IPS-18c (cell line): ENCODE results near the gene MTA1.

Source experiments
- H3K4me3 ChIP-seq: 2 replicates; pipeline ENCODE4 v1.7.0; 2013; ENCODE audit warnings: low read depth, mild to moderate bottlenecking, low read length, moderate library complexity; ENCODE audit not compliant: insufficient read depth
- H3K9me3 ChIP-seq: one replicate; pipeline ENCODE4 v1.6.1; 2013; ENCODE audit warnings: mild to moderate bottlenecking, low read length, moderate library complexity; ENCODE audit not compliant: control insufficient read depth, insufficient read depth

The MTA1 gene

DNA sequence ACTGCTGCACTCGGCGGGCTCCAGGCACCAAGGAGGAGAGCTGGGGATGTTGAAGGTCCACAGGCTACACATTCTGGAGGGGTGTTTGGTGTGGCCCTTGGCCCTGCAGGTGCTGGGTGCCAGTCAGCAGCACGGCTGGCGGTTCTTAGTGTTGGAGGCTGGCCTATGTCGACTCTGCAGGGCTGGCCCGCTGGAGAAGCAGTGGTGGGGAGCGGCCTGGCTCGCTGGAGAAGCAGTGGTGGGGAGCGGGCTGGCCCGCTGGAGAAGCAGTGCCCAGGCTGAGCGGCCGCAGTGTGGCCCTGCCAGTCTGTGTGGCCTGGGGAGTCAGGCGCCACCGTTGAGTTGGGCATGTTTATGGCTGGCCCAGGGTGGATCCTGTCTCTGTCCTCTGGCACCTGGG, 27.3 kb downstream of the MTA1 start:
- no peak overlapping the region for H3K4me3 ChIP-seq
- H3K9me3 ChIP-seq = no peaks in the 10 kb centered on the region

DNA sequence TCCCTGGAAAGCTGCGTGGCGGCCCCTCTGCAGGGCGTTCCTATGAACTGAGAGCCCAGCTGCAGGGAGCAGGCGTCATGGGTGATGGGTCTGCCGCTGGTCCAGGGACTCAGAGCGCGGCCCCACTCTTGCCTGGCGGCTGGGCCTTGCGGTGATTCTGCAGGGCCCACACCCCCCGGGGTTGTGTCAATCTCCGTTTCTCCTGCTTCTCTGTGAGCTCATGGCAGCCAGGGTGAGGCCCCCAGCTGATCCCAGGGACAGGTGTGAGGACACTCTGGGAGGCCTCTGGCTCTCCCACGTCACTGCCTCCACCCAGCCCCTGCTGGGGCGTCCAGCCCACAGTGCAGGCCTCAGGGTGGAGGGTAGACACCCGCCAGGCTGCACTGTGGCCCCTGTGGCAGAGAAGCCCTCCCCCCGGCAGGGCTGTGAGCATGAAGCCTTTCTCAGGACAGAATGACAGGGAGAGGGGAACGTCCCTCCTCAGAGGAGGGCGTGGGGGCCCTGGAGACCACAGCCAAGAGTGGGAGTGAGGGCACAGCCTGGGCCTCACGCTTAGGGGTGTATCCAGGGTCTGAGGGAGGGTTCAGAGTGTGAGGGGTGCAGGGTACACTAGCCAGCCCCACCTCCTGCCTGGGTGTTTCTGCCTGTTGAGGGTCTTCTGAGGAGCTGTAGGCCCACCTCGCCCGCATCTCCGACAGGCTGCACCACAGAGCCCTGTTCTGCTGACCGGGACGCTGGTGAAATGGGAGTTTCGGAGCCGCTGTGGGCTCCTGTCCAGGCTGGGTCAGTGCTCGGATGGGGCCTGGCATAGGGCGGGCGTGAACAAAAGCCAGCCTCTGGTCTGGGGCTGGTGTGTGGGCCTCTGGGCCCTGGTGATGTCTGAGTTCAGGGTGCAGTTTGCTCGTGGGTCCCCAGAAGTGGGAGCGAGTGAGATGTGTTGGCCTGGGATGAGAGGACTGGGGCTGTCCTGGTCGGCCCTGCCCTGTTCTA, 28.3 kb downstream of the MTA1 start:
- Histone ChIP-seq H3K9me3 (no peaks in the 10 kb centered on the region), H3K4me3 (no peak overlapping the region)

DNA sequence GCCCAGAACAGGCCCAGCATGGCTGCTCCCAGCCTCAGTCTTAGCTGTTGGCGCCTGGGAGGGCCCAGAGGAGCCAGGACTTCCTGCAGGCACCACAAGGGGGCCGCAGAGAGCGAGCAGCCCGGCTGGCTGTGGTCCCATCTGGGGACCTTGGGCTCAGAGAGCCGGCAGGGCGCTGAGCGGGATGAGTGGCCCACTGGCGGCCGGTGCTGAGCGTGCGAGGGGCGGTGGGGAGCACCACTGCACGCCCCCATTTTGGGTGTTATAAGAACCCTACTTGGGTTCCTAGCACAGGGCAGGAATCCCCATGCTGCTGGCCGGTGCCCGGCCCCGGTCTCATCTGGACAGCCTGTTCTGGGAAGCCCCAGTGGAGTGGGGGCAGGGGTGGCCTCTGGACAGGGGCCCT, 29.1 kb downstream of the MTA1 start:
- Histone ChIP-seq H3K4me3 (no peak overlapping the region), H3K9me3 (no peaks in the 10 kb centered on the region)

DNA sequence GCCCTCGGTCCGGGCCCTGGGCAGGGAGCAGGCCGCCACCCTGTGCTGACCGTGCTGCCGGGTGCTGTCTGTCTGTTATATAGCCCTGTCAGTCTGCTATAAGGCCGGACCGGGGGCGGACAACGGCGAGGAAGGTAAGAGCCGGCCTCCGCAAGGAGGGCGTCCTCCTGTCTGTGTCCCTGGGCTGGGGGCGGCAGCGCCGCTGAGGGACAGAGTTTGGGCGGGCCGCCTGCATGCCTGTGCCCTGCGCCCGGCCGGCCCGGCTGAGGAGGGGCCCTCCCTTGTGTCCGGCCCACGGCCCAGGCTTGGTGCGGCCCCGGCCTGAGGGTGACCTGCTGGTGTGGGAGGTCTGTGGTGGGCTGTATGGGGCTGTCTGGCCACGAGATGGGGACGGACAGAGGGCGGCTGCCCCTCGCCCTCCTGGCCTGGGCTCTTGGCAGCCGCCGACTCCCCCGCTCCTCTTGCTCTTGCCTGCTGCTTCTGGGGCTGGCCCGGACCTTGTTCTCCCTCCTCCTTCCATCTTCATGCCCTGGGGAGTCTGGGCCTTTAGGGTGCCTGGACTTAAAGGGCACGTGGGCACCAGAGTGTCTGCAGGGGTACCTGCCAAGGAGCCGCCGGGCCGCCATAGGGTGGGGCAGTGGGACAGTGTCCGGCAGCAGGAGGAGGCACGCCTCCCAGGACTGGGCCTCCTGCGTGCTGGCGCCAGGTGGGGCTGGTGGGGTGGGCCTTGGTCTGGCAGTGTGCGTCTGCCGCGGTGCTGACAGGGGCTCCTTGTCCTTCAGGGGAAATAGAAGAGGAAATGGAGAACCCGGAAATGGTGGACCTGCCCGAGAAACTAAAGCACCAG, 29.9 kb downstream of the MTA1 start:
- Histone ChIP-seq H3K4me3 (no peak overlapping the region), H3K9me3 (no peaks in the 10 kb centered on the region)

DNA sequence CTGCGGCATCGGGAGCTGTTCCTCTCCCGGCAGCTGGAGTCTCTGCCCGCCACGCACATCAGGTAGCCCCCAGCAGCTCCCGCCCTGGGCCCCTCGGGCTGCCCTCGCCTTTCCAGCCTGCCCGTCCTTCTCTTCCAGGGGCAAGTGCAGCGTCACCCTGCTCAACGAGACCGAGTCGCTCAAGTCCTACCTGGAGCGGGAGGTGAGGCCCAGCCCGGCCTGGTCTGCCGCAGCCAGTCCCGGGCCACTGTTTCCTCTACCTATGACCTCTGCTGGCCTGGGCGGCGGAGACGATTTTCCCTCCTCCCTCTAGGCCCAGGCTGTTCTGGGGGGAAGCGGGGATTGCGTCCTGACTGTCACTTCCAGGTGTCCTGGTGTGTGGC, 30.5 kb downstream of the MTA1 start:
- Histone ChIP-seq H3K4me3 (no peak overlapping the region), H3K9me3 (no peaks in the 10 kb centered on the region)

DNA sequence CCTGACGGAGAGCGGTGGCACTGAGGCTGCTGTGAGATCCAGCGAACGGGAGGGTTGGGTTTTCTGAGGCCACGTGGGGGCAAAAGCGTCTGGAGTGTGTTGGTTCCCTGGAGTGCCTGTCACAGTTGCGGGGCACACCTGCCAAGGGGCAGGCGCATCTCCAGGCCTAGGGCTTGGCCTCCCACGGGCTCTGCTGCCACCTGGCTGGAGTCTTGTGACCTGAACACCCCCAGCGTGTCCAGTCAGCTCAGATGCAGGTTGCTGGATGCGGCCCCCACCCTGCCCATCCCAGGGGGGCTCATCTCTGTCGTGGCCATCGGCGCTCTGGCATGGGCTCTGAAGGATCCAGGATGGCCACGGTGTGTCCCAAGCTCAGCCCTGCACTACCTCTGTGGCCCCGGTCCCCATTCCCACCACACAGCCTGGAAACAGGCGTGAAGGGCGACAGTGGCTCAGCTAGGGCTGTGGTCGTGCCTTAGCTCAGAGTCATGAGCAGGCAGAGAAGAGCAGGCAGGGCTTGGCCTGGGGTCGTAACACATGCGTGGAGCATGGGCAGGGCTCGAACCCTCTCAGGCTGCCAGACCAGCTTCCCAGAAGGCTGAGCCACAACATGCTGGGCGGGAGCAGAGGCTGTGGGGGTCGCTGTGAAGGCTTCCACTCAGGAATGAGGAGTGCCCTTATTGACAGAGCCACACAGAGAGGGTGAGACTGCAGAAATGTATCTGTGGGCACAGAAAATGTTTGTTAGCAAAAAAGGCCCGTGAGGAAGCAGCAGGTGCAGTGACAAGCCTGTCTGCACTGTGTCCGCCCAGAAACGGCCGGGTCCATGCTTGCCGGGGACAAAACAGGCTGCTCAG, 31.5 kb downstream of the MTA1 start:
- Histone ChIP-seq H3K9me3 (no peaks in the 10 kb centered on the region), H3K4me3 (no peak overlapping the region)

DNA sequence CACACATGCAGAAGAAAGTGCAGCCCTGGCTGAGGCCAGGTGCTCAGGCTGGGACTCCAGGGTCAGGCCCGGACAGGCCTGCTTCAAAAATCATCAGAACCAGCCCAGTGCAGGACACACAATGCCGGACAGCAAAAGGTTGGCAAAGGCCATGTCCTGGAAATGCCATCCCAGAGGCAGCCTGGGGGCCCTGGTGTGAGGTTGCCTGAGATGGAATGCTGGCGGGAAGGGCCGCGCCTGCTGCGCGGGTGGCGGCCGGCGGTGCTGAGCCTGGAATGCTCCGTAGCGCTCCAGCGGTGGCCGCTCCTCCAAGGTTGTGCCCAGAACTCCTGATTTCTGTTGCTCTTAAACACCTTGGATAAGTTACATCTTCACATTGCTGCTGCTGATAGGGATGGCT, 33.3 kb downstream of the MTA1 start:
- no peaks in the 10 kb centered on the region for H3K9me3 ChIP-seq
- no peak overlapping the region for H3K4me3 ChIP-seq

DNA sequence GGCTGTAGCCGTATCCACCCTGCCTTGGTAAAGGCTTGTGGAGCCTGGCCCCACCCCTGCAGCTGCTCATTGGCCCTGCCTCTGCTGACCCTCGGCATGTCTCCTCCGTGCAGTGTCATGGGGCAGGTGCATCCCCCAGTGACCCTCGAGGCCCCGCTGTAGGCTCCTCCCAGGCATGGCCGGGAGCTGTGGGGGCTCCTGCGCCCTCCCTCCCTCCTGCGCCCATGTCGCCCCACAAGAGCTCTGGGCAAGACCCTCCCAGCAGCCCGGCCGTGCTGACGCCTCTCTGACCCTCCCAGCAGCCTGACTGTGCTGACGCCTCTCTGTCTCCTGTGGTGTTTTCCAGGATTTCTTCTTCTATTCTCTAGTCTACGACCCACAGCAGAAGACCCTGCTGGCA, 34.2 kb downstream of the MTA1 start:
- no peak overlapping the region for H3K4me3 ChIP-seq
- no peaks in the 10 kb centered on the region for H3K9me3 ChIP-seq

DNA sequence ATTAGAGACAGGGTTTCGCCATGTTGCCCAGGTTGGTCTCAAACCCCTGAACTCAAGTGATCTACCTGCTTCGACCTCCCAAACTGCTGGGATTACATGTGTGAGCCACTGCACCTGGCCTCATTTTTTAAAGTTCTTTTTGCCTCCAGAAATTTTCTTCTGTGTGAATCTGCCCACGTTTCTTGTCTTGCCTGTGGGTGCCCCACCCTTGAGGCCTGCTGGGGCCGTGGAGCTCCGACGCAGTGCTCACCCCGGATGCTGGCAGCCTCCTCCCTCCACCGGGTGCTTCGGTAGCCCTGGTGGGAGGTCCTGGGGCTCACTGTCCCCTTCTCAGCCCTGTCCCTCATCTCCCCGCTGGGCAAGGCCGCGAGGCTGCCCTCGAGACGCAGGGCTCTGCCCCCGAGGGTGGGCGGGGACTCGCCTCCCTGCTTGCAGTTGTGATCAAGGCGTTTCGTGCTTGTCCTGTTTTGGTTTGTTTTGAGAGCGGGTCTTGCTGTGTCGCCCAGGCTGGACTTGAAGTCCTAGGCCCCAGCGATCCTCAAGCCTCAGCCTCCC, 35.5 kb downstream of the MTA1 start:
- Histone ChIP-seq H3K4me3 (no peak overlapping the region), H3K9me3 (no peaks in the 10 kb centered on the region)

DNA sequence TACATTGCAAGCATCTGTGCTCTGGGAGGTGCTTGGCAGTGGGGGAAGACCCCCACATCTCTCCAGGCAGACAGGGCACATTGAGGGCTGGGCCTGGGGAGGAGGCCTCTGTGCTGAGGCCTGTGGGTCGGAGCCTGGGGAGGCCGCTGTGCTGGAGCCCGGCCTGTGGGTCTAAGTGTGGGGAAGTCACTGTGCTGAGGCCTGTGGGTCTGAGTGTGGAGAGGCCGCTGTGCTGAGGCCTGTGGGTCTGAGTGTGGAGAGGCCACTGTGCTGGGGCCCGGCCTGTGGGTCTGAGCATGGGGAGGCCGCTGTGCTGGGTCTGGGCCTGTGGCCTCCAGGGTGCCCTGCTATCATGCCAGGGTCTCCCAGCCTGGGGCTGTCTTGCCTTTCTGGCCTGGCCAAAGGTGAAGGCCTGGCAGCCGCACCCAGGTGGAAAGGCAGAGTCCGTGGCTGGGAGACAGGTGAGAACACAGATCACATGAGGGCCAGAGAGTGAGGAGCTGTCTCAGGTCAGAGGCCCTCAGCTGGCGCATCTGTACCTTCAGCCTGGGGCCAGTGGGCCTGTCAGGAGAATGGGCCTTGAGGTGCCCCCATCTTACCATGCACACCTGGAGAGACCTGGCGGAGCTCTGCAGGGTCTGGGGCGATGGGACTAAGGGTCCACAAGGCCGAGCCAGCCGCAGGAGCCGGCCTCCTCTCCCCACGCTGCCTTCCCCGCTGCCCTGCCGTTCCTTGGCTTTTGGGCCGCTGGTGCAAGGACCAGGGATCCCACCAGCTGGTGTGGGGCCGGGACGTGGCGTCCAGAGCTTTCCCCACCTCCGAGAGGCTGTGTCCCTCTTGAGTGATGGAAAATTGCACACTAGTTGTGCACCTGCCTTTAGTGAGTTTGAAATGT, 36.4 kb downstream of the MTA1 start:
- Histone ChIP-seq H3K9me3 (no peaks in the 10 kb centered on the region), H3K4me3 (no peak overlapping the region)

DNA sequence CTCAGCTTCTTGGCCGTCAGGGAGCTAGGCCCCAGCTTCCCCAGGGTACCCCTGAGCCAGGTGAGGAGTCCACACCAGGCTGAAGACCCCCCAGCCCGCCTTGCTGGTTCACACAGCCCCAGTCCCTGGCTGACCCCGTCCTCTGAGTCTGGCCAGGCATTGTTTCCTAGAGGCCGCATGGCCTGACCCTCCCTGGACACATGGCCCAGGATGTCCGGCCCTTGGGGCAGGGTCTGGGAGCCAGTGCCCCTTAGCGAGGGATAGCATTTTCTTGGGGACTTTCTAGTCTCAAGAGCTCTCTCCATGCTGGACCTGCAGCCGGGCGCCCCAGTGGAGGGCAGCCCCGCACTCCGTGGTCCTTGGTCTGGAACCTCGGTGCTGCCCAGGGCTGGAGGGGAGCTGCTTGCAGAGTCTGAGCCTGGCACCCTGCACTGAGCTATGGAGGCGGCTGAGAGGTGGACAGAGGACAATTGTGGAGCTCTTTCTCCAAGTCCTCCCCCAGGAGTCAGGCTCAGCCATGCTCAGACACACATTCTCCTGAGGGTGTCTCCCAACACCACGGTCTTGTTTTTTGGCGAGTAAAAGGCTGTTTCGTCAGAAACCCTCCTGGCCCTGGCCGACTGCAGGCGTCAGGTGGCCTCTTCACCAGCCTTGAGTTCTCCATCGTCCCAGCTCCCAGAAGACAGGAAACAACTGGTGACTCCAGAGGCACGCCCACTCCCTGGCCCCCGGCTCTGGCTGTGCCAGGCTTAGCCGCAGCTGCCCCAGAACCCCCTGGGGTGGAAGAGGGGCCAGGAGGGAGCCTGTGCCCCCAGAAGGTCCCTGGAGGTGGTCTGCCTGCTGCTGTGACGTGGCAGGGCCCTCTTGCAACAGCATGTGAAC, 37.4 kb downstream of the MTA1 start:
- Histone ChIP-seq H3K4me3 (no peak overlapping the region), H3K9me3 (no peaks in the 10 kb centered on the region)

DNA sequence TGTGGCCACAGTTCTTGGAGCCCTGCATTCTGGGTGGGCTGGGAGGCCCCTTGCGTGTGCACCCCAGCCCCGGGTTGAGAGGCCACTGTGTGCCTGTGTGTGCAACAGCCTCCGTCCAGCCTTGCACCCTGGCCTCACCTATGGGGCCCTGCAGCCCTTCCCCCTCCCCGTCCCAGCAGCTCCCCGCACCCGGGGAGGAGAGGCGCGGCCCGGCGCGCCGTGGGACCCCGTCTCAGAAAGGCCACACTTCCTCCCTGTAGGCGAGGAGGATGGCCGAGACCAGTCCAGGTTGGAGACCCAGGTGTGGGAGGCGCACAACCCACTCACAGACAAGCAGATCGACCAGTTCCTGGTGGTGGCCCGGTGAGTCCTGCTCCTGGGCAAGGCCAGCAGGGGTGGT, 38.4 kb downstream of the MTA1 start:
- no peak overlapping the region for H3K4me3 ChIP-seq
- H3K9me3 ChIP-seq = no peaks in the 10 kb centered on the region

DNA sequence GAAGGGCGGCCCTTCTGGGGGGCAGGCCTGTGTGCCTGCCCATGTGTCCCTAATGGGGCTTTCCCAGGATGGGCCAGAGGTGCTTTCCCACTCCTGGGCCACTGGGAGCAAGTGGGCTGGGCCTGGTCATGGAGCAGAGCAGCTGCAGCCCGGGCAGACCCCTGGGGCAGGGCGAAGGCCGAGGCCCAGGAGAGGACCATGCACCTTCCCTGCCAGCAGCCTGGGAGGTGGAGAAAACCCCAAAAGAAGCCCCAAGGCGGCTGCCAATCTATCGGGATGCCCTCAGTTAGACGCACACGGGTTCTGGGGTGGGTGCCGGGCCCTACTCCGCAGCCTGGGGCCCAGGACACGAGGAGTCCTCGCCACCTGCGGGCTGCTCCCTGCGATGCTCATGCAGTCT, 38.9 kb downstream of the MTA1 start:
- no peak overlapping the region for H3K4me3 ChIP-seq

DNA sequence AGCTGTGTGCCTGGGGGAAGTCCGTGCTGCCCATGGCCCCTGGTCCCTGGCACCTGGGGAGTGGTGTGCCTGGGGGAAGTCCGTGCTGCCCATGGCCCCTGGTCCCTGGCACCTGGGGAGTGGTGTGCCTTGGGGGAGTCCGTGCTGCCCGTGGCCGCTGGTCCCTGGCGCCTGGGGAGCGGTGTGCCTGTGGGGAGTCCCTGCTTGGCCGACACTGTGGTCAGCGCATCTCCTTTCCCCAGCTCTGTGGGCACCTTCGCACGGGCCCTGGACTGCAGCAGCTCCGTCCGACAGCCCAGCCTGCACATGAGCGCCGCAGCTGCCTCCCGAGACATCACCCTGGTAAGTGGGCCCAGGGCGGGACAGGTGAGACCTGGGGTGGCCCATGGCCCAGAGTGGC, 40.5 kb downstream of the MTA1 start:
- Histone ChIP-seq H3K4me3 (no peak overlapping the region), H3K9me3 (no peaks in the 10 kb centered on the region)

More for the DNA sequence above, 38.9 kb downstream of the MTA1 start:
- H3K9me3 ChIP-seq = no peaks in the 10 kb centered on the region

DNA sequence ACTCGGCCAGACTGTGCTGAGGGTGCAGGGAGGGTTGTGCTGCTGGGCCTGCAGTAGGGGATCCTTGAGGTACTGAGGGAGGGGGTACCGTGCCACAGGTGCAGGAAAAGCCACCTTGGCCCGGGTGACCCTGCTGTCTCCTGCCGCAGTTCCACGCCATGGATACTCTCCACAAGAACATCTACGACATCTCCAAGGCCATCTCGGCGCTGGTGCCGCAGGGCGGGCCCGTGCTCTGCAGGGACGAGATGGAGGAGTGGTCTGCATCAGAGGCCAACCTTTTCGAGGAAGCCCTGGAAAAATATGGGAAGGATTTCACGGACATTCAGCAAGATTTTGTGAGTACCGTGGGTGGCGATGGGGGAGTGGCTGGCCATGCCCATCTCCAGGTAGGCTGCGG, 41.0 kb downstream of the MTA1 start:
- Histone ChIP-seq H3K4me3 (no peak overlapping the region), H3K9me3 (no peaks in the 10 kb centered on the region)
